ENCODE results near the gene BSPH1.
"Not testable (repeated sequence)": the region's sequence is repeated elsewhere in the genome, so short reads cannot be mapped to it uniquely, and the experiment has no call there.

BSPH1 gene

GRCh38 chr19:47920107-47920506, 71.9 kb downstream of the BSPH1 start:
- DNase-seq (ENCODE audit: low read depth in 3 of 3): not testable (repeated sequence)

Data from stimulated activated CD4-positive, alpha-beta T cell treated with anti-CD3 and anti-CD28 coated beads, TNF-alpha, amount 100 ng/mL, for 48 hours (primary cell).